ENCODE measurements around the gene SLC2A13. TPM values are rescaled to one million over a fixed set of nuclear protein-coding genes. Genes with fewer than 3 reads are reported as not detected.
A peak's percentile ranks its signal among the peaks of the same experiment; 100 is the strongest.

The SLC2A13 gene
- total RNA-seq, 1 donor from 2014 or later = 5.2 TPM

GRCh38 chr12:39971348-39971747, 134.5 kb downstream of the SLC2A13 start:
- peaks cover 5% of the 10 kb centered on the region for H3K9me3 Mint-ChIP-seq (ENCODE audit: unreplicated experiment)
- no peak for DNase-seq
- TF ChIP-seq CTCF (IDR thresholded peaks at IDR 0.05; ENCODE audit: partially characterized antibody, unreplicated experiment) = no peak
- H3K4me3 Mint-ChIP-seq (ENCODE audit: unreplicated experiment) = no peak overlapping the region
- H3K27ac Mint-ChIP-seq (ENCODE audit: unreplicated experiment) = no peak overlapping the region
- peaks cover 4% of the 10 kb centered on the region for H3K36me3 Mint-ChIP-seq (ENCODE audit: unreplicated experiment)
- peaks cover 5% of the 10 kb centered on the region for H3K27me3 Mint-ChIP-seq (ENCODE audit: unreplicated experiment)
- H3K4me1 Mint-ChIP-seq (ENCODE audit: low read depth, unreplicated experiment) = peaks cover 11% of the 10 kb centered on the region

GRCh38 chr12:39966721-39967120, 139.2 kb downstream of the SLC2A13 start:
- Mint-ChIP-seq H3K4me1 (ENCODE audit: low read depth, unreplicated experiment) (peaks cover 24% of the 10 kb centered on the region), H3K36me3 (ENCODE audit: unreplicated experiment) (peaks cover 4% of the 10 kb centered on the region), H3K27ac (ENCODE audit: unreplicated experiment) (peak overlapping the region; percentile 87), H3K9me3 (ENCODE audit: unreplicated experiment) (peaks cover 5% of the 10 kb centered on the region), H3K27me3 (ENCODE audit: unreplicated experiment) (peaks cover 7% of the 10 kb centered on the region), H3K4me3 (ENCODE audit: unreplicated experiment) (peak overlapping the region; percentile 66)
- no peak for TF ChIP-seq CTCF (IDR thresholded peaks at IDR 0.05; ENCODE audit: partially characterized antibody, unreplicated experiment)
- DNase-seq = no peak

GRCh38 chr12:39966256-39966655, 139.6 kb downstream of the SLC2A13 start:
- H3K4me3 Mint-ChIP-seq (ENCODE audit: unreplicated experiment) = peak overlapping the region; percentile 66
- H3K9me3 Mint-ChIP-seq (ENCODE audit: unreplicated experiment) = peaks cover 5% of the 10 kb centered on the region
- peak overlapping the region; percentile 87 for H3K27ac Mint-ChIP-seq (ENCODE audit: unreplicated experiment)
- H3K36me3 Mint-ChIP-seq (ENCODE audit: unreplicated experiment) = peaks cover 4% of the 10 kb centered on the region
- no peak for TF ChIP-seq CTCF (IDR thresholded peaks at IDR 0.05; ENCODE audit: partially characterized antibody, unreplicated experiment)
- DNase-seq = no peak
- peaks cover 24% of the 10 kb centered on the region for H3K4me1 Mint-ChIP-seq (ENCODE audit: low read depth, unreplicated experiment)
- H3K27me3 Mint-ChIP-seq (ENCODE audit: unreplicated experiment) = peaks cover 7% of the 10 kb centered on the region

GRCh38 chr12:39959467-39959866, 146.4 kb downstream of the SLC2A13 start:
- peaks cover 5% of the 10 kb centered on the region for H3K27me3 Mint-ChIP-seq (ENCODE audit: unreplicated experiment)
- H3K27ac Mint-ChIP-seq (ENCODE audit: unreplicated experiment) = no peak overlapping the region
- no peaks in the 10 kb centered on the region for H3K36me3 Mint-ChIP-seq (ENCODE audit: unreplicated experiment)
- DNase-seq = no peak
- TF ChIP-seq CTCF (IDR thresholded peaks at IDR 0.05; ENCODE audit: partially characterized antibody, unreplicated experiment) = no peak
- no peak overlapping the region for H3K4me3 Mint-ChIP-seq (ENCODE audit: unreplicated experiment)
- H3K9me3 Mint-ChIP-seq (ENCODE audit: unreplicated experiment) = no peaks in the 10 kb centered on the region
- H3K4me1 Mint-ChIP-seq (ENCODE audit: low read depth, unreplicated experiment) = peaks cover 12% of the 10 kb centered on the region

- Mint-ChIP-seq H3K4me1 (ENCODE audit: low read depth, unreplicated experiment) (peaks cover 11% of the 10 kb centered on the region), H3K36me3 (ENCODE audit: unreplicated experiment) (no peaks in the 10 kb centered on the region), H3K4me3 (ENCODE audit: unreplicated experiment) (no peak overlapping the region)
Measured at GRCh38 chr12:39959031-39959430, 146.8 kb downstream of the SLC2A13 start.

More at GRCh38 chr12:39959031-39959430, 146.8 kb downstream of the SLC2A13 start:
- H3K27me3 Mint-ChIP-seq (ENCODE audit: unreplicated experiment) = peaks cover 3% of the 10 kb centered on the region
- DNase-seq = no peak
- H3K9me3 Mint-ChIP-seq (ENCODE audit: unreplicated experiment) = no peaks in the 10 kb centered on the region
- no peak overlapping the region for H3K27ac Mint-ChIP-seq (ENCODE audit: unreplicated experiment)
- no peak for TF ChIP-seq CTCF (IDR thresholded peaks at IDR 0.05; ENCODE audit: partially characterized antibody, unreplicated experiment)

All from glutamatergic neuron (in vitro differentiated cells).